ENCODE measurements around the gene ELAVL3.
"Not testable (repeated sequence)": the region's sequence is repeated elsewhere in the genome, so short reads cannot be mapped to it uniquely, and the experiment has no call there.

- TF ChIP-seq EZH2 (IDR thresholded peaks at IDR 0.05; ENCODE audit: insufficient read depth, poor library complexity, severe bottlenecking); EZH2phosphoT487 (IDR thresholded peaks at IDR 0.05; ENCODE audit: insufficient read depth, low read depth): not testable (repeated sequence)
Measured at GRCh38 chr19:11433526-11433925, 47.3 kb downstream of the ELAVL3 start.

Measured in GM23248 (cell line).